GM18861 (cell line): ENCODE data around the gene RBMX2.
A peak's percentile ranks its signal among the peaks of the same experiment; 100 is the strongest.
"Not testable (repeated sequence)": the region's sequence is repeated elsewhere in the genome, so short reads cannot be mapped to it uniquely, and the experiment has no call there.

Source experiments
- ATAC-seq: cut with Tn5 transposase; IDR thresholded peaks from one replicate; pipeline ENCODE4 v1.9.1; 2021; ENCODE audit not compliant: unreplicated experiment

Gene RBMX2, protein sequence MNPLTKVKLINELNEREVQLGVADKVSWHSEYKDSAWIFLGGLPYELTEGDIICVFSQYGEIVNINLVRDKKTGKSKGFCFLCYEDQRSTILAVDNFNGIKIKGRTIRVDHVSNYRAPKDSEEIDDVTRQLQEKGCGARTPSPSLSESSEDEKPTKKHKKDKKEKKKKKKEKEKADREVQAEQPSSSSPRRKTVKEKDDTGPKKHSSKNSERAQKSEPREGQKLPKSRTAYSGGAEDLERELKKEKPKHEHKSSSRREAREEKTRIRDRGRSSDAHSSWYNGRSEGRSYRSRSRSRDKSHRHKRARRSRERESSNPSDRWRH

DNA sequence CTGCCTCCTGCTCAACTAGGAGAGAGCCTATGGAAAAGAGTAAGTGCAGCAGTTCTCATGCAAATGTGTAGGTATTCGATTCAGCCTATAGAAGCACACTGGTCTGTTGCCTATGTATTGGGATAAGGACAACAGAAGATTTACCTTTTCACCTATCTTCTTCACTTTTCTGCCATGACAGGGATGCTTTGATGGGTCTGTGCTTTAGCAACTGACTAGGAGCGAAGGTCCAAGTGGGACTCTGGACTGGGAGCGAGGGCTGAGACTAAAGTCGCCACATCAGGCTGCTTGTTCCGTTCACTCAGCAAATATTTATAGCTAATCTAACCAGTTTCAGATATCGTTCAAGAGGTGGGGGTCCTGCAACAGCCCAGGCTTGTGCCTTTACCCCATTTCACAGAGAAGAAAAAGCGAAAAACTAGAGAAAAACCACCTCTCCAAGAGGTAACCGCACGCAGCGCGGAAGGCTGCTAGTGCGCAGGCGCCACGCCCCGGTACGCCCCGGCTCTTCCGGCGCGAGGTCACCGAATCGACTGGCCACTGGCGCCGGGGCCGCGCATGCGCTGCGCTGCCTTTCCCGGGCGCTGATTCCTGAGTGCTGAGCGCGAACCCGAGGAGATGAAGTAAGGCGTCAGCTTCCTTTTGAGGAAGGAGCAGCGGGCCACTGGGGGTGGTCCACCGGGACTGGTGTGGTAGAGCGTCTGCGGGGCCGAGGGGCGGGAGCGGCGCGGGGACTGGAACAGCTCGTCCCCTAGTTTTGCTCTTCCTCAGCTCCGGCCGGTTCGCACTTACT is at the start of gene RBMX2:
RBMX2 (plus strand) TSS at position 573 of the 793 bp plus-strand sequence; CDS start at position 619, 46 bp downstream.
- ATAC-seq = peak; percentile 89

- not testable (repeated sequence) for ATAC-seq
Measured at GRCh38 chrX:130352050-130352449, 49.7 kb upstream of the RBMX2 start.

GRCh38 chrX:130376077-130376476 is 25.7 kb upstream of the RBMX2 start:
- ATAC-seq = no peak

DNA sequence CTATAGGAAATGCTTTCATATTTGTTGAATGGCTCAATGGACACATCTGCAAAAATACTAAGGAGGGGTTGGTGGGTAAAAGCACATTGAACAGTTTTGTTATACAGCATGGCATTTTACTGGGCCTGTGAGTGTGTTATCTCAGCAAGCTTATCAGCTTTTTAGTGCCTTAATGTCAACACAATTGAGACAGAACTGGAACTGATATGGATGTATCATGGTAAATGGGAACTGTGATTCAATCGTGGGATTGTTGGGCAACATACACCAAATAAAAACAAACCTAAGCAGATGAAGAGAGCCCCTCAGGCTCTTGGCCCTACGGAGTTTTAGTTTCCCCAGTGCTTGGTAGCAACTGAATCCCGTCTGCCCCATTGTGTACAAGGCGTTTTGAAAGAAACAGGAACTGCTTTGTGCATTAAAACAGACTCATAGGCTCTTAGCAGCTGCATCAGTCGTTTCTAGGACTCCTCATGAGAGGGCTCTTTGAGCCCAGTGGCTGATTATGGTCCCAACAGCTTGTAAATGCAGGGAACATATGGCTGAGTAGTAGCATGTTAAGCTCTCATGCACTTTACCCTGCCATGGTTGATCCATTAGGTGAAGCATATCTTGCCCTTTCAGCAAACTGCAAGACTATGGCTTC is 23.6 kb upstream of the RBMX2 start:
- no peak for ATAC-seq

GRCh38 chrX:130385520-130385919 is 16.3 kb upstream of the RBMX2 start, which contains the start of gene GPR119:
TSS of gene GPR119 (minus strand) at chrX:130385674. CDS start at chrX:130385447, 227 bp downstream.
- no peak for ATAC-seq

DNA sequence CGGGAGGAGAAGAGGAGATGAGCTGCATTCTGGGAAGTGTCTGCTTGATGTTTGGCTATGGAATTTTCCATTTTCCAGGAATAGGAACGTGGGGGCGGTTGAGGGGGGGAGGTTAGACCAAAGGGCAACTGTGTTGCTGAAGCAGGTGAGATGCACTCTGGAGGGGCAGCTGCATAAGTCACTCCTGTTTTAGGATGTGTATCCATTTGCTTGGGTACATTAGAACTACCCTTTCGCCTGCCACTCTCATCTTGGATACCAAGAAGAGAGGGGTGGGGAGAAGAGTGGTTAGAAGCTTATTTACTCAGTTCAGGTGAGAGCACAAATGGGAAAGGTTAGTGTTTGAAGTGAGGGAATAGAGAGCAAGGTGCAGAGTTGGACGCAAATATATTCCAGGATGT is 15.4 kb upstream of the RBMX2 start:
- no peak for ATAC-seq

DNA sequence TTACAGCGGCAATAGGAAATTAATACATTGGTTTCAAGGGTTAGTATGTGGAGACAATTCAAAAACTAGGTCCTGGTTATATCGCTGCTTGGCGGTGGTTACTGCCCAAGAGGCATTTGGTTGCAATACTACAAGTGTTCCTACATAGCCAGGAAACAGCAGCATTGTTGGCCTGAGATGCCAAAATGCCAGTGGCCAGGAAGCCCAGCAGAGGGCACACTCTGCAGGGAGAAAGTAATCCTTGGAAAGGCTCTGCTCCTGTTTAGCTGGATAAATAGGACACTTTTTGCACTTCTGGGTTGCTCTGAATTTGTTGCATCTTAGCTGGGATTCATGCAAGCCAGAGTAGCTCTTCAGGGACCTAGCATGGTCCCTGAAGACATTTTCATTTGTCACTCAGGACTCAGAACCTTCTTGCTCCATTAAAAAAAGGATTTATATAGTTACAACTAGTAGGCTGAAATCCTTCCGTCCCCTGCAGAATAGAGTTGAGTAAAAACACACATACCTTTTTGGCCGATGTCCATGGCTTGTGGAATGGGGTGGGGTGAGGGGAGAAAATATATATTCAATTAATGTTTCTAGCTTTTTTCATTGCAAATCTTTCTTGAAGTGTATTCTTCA is 8.2 kb upstream of the RBMX2 start:
- no peak for ATAC-seq

DNA sequence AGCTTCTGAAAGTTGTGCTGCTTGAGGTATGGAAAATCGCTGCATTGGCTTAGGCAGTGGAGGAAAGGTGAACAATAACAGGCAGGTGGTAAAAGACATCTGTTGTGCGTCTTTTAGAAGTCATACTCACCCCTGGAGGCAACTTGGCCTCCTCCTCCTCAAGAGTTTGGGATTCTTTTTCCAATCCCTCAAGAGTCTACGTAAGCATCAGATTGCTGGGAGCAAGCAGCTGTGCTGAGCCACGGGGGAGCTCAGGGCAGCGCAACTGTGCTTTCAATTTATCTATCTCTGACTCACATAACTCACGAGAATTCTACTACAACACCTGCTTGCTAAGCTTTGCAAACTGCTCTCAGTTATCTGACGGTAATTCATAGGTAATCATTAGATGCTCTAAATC is 6.4 kb upstream of the RBMX2 start:
- ATAC-seq = no peak

- no peak for ATAC-seq
Measured at GRCh38 chrX:130402208-130402684, 459 bp downstream of the RBMX2 start.

DNA sequence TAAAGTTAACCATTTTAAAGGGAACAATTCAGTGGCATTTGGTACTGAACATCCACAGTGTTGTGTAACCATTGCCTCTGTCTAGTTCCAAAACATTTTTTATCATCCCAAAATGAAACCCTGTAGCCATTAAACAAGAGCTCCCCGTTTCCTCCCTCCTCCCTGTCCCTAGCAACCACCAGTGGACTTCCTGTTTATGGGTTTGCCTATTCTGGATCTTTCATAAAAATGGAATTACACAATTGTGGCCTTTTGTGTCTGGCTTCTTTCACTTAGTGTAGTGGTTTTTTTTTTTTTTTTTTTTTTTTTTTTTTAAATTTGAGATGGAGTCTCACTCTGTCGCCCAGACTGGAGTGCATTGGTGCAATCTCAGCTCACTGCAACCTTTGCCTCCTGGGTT is 11.6 kb downstream of the RBMX2 start:
- no peak for ATAC-seq

DNA sequence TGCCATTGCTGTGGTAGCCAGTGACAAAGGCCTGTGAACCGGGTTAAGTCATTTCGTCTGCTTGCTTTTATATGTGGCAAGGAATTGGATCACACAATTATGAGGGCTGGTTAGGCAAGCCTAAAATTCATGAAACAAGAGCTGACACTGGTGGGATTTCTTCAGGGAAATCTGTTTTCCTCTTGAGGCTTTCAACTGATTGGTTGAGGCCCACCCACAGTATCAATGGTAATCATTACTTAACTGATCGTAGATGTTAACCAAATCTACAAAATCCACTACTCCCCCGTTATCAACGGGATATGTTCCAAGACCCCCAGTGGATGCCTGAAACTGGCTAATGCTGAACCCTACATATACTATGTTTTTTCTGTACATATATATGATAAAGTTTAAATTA is 13.0 kb downstream of the RBMX2 start:
- no peak for ATAC-seq

GRCh38 chrX:130415201-130415600 is 13.4 kb downstream of the RBMX2 start:
- ATAC-seq = no peak

DNA sequence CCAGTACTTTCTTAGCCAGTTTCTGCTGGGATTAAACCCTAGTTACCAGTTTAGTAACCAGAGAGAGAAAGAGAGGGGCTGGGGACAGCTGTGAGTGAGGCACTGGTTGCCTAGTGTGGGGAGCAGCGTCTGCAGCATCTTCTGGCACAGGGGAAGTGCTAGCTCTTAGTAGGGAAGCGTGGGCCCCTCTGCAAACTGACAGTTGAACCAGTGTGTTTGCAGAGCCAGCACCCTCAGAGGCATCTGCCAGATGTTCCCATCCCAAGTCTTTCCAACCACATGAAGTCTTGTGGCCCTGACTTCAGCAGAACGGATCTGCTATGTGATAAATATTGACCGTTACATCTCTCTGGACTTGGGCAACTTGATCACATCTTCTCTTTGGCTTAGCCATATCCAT is 15.0 kb downstream of the RBMX2 start:
- no peak for ATAC-seq

- ATAC-seq = peak; percentile 49
Measured at GRCh38 chrX:130418066-130418465, 16.3 kb downstream of the RBMX2 start.

- ATAC-seq = no peak
Measured at GRCh38 chrX:130418740-130419139, 17.0 kb downstream of the RBMX2 start.

GRCh38 chrX:130419263-130419662 is 17.5 kb downstream of the RBMX2 start:
- ATAC-seq = no peak

GRCh38 chrX:130426531-130426930 is 24.7 kb downstream of the RBMX2 start:
- ATAC-seq = no peak

DNA sequence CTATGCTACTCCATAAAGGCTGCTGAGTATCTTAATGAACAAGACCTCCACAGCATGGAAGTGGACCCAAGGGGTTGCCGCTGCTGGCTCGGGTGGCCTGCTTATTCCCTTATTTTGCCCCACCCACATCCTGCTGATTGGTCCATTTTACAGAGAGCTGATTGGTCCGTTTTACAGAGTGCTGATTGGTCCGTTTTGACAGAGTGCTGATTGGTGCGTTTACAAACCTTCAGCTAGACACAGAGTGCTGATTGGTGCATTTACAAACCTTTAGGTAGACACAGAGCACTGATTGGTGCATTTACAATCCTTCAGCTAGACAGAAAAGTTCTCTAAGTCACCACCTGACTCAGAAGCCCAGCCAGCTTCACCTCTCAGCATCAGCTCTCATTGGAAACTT is 27.4 kb downstream of the RBMX2 start:
- not testable (repeated sequence) for ATAC-seq

- ATAC-seq = peak; percentile 64
Measured at GRCh38 chrX:130435937-130436336, 34.1 kb downstream of the RBMX2 start.

- not testable (repeated sequence) for ATAC-seq
Measured at GRCh38 chrX:130437996-130438395, 36.2 kb downstream of the RBMX2 start.

GRCh38 chrX:130443875-130444274 is 42.1 kb downstream of the RBMX2 start:
- ATAC-seq = no peak
